CD4-positive, alpha-beta T cell treated with Interleukin-17A for 1 hour (primary cell): ENCODE results near the gene CFAP119.

Experiments
- DNase-seq: peaks from one replicate; pipeline ENCODE4 v3.0.0-alpha.2; 2020

The CFAP119 gene

GRCh38 chr16:30738984-30739951 lies 22.6 kb downstream of the CFAP119 start:
- DNase-seq, result no peak

GRCh38 chr16:30737794-30738648 lies 23.8 kb downstream of the CFAP119 start:
- no peak for DNase-seq

- DNase-seq, result no peak
Measured at GRCh38 chr16:30736995-30737793, 24.7 kb downstream of the CFAP119 start.

GRCh38 chr16:30731411-30731810 lies 30.5 kb downstream of the CFAP119 start:
- no peak for DNase-seq

- no peak for DNase-seq
Measured at GRCh38 chr16:30728899-30729672, 32.8 kb downstream of the CFAP119 start.

- no peak for DNase-seq
Measured at GRCh38 chr16:30728321-30728720, 33.5 kb downstream of the CFAP119 start.

DNA sequence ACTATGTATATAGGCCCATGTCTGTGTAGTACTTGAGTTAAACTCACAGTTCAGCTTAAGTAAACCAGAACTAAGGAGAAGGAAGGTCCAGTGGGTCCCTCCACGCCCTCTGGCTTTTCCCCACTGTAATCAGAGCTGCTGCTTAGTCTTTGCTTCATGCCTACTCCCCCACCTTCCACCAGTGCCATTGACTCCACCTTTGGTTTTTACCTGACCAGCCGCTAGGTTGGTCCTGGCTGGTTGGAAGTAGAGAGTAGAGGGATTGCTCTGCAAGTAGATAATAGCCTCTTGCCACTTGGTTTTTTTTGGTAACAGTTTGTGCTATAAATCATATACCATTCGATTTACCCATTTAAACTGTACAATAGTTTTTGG lies 36.5 kb downstream of the CFAP119 start:
- DNase-seq, result no peak

DNA sequence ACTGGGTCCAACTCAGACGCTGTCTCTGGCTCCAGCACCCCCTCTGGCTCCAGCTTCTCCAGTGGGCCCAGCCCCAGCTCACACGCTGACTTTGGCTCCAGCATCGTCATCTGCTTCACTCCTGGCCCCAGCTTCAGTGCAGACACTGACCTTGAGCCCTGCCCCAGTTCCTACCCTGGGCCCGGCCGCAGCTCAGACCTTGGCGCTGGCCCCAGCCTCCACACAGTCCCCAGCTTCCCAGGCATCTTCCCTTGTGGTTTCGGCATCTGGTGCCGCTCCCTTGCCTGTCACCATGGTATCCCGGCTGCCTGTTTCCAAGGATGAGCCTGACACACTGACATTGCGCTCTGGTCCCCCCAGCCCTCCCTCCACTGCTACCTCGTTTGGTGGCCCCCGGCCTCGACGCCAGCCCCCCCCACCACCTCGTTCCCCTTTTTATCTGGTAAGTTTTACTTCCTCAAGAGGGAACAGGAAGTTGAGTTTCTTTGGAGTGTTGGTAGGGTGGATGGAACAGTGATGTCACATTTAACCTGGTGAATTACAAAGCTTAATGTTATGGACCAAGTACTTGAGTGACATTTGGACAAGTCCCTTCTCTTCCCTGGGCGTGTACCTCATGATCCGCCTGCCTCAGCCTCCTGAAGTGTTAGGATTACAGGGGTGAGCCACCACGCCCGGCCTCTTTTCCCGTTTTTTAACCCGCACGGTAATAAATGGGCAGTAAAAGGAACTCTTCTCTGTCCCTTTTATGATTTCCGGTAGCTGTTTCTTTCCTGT lies 37.0 kb downstream of the CFAP119 start:
- DNase-seq, result peak; percentile 14

DNA sequence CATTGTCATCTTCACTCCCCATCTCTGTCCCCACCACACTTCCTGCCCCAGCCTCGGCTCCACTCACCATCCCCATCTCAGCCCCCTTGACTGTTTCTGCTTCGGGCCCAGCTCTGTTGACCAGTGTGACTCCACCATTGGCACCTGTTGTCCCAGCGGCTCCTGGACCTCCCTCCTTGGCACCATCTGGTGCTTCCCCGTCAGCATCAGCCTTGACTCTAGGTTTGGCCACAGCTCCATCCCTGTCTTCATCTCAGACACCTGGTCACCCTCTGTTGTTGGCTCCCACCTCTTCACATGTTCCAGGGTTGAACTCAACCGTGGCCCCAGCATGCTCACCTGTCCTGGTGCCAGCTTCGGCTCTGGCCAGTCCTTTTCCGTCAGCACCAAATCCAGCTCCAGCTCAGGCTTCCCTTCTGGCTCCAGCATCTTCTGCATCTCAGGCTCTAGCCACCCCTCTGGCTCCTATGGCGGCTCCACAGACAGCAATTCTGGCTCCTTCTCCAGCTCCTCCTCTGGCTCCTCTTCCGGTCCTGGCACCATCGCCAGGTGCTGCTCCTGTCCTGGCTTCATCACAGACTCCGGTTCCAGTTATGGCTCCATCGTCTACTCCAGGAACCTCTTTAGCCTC lies 38.0 kb downstream of the CFAP119 start:
- DNase-seq, result no peak

- DNase-seq, result no peak
Measured at GRCh38 chr16:30722916-30723315, 38.9 kb downstream of the CFAP119 start.

DNA sequence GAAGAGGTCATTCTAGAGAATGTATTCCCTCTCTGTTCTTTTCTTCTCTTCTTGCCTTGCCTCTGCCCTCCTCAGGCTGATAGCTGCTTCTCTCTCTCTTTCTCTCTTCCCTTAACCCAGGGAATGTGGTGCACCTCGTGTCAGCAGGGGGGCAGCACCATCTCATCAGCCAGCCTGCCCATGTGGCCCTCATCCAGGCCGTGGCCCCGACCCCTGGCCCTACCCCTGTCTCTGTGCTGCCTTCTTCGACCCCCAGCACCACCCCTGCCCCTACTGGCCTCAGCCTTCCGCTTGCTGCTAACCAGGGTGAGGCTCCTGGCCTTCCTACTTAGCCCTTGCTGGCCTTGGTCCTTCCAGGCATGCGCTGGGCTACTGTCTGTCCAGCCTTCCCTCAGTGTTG lies 39.4 kb downstream of the CFAP119 start:
- no peak for DNase-seq

DNA sequence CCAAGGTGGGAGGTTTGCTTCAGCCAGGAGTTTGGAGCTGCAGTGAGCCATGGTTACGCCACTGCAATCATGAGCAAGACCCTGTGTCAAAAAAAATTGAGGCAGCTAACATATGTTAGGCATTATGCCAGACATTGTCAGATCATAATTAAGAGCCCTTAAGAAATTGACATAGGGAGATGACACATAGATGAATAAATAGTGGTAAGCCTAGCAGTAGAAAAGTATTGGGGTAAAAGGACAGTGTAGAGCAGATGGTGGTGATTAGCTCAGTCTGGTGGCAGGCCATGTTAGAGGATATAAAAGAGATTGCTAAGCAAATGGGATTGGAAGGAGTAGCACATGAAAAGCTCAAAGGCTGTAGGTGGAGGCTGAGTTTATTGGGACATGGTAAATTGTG lies 40.3 kb downstream of the CFAP119 start:
- DNase-seq, result no peak

DNA sequence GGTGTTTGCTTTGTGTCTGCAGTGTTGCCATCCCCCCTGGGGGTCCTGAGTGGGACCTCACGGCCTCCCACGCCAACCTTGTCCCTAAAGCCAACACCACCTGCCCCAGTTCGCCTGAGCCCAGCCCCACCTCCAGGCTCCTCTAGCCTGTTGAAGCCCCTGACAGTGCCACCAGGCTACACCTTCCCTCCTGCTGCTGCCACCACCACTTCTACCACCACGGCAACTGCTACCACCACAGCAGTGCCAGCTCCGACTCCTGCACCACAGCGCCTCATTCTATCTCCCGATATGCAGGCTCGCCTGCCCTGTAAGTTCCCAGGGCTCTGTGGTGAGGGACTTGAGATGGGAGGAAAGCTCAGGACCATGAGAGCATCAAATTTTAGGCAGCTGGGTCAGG lies 40.7 kb downstream of the CFAP119 start:
- DNase-seq, result no peak

DNA sequence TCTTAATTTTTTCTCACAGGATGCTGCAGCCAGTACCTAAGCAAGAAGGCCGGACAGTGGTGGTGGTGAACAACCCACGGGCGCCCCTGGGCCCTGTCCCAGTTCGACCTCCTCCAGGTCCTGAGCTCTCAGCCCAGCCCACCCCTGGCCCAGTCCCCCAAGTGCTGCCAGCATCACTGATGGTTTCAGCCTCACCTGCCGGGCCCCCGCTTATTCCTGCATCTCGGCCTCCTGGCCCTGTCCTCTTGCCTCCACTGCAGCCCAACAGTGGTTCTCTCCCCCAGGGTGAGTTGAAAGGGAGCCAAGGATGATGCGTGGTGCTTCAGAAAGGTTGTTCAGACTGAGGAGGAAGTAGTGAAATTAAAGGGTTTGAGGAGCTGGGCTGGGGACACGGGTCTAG lies 41.2 kb downstream of the CFAP119 start:
- no peak for DNase-seq

DNA sequence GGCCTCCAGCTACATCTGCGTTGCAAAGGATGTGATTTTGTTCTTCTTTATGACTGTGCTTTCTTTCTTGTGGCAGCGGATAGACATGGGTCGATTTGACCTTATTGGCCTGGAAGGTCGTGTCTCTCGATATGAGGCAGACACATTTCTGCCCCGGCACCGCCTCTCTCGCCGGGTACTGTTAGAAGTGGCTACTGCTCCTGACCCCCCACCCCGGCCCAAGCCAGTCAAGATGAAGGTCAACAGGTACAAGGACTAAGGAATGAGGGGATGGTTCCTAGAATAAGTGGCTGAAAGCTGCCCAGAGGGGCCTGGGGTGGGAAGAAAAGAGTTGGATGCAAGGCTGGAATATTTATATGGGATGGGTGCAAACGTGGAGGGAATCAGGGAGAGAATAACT lies 41.8 kb downstream of the CFAP119 start:
- no peak for DNase-seq

DNA sequence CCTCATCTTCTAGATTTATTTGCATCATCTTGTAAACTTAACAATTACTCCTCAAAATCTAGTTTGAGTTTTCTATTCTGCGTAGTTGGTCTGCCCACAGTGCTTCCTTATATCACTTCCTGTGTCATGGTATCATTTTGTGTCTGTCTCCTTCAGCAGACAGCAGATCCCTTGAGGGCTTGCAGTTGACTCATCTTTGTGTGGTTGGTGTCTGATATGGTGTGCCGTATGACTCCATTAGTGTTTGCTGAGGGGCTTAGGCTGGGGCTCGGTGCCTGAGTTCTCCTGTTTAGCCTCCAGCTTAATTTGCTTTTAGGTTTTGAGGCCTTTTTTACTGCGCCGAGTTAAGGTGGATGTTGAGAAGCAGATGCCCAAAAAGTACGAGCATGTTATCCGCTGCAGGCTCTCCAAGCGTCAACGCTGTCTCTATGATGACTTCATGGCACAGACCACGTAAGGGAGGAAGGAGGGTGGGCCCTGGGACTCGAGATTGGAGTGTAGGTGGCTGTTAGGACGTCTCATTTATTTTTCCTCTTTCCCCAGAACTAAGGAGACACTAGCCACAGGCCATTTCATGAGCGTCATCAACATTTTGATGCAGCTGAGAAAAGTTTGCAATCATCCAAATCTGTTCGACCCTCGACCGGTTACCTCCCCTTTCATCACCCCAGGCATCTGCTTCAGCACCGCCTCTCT lies 46.0 kb downstream of the CFAP119 start:
- DNase-seq, result peak; percentile 67

- DNase-seq, result no peak
Measured at GRCh38 chr16:30711712-30712111, 50.1 kb downstream of the CFAP119 start.

GRCh38 chr16:30710971-30711370 lies 50.9 kb downstream of the CFAP119 start:
- no peak for DNase-seq
